NOMO-1 (cell line): ENCODE results near the gene CYSLTR2.
A peak's percentile ranks its signal among the peaks of the same experiment; 100 is the strongest.
"Not testable (repeated sequence)": the region's sequence is repeated elsewhere in the genome, so short reads cannot be mapped to it uniquely, and the experiment has no call there.

Experiments
- DNase-seq, 2 experiments: peaks; one replicate each; lab custom pipeline; 2025; ENCODE audit not compliant: unreplicated experiment in 2 of 2; lab: John Stamatoyannopoulos, UW

The CYSLTR2 gene

DNA sequence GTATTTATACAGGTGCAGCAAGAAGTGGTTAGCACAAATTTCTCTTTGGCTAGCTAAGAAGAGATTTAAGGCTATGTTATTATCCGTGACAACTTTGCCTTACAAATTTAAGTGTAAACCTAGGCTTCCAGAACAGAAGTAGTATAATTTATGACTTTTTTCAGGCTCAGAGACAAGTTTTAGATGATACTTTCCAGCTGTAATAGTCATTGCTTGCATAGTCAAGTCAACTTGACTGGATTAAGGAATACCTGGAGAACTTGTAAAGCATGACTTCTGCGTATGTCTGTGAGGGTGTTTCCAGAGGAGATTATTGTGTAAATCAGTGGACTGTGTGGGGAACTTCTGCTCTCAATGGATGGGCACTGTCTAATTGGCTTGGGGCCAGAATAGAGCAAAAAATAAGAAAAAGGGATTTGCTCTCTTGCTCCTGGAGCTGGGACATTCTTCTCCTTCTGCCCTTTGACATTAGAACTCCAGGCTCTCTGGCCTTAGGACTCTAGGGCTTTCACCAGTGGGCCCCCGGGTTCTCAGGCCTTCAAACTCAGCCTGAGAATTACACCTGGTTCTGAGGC lies 33.0 kb downstream of the CYSLTR2 start:
- DNase-seq, result no peak

DNA sequence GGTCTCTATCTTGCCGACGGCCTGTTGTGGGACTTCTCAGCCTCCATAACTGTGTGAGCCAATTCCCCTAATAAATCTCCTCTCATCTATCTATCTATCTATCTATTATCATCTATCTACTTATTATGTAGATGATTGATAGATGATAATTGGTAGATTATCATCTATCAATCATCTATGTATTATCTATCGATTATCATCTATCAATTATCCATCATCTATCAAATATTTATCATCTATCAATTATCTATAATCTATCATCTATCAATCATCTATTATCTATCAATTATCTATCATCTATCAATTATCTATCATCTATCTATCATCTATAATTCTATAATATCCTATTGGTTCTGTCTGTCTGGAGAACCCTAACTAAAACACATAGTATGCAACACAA lies 33.5 kb downstream of the CYSLTR2 start:
- no peak for DNase-seq

- no peak for DNase-seq
Observed at GRCh38 chr13:48693998-48694397, 40.3 kb downstream of the CYSLTR2 start.

DNA sequence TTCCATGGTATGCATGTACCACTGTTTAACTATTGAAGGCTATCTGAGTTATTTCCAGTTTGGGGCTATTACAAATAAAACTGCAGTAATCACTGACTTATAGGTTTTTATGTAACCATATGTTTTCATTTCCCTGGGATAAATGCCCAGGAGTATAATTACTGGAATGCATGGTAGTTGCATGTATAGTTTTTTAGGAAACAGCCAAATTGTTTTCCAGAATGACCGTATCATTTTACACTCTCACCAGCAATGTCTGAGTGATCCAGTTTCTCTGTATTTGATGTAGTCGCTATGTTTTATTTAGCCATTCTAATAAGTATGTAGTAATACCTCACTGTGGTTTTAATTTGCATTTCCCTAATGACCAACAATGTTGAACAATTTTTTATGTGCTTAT lies 42.0 kb downstream of the CYSLTR2 start:
- no peak for DNase-seq

- DNase-seq, result not testable (repeated sequence)
Observed at GRCh38 chr13:48696676-48697075, 42.9 kb downstream of the CYSLTR2 start.

DNA sequence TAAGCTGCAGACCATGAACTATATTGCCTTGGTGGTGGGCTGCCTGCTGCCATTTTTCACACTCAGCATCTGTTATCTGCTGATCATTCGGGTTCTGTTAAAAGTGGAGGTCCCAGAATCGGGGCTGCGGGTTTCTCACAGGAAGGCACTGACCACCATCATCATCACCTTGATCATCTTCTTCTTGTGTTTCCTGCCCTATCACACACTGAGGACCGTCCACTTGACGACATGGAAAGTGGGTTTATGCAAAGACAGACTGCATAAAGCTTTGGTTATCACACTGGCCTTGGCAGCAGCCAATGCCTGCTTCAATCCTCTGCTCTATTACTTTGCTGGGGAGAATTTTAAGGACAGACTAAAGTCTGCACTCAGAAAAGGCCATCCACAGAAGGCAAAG lies 53.7 kb downstream of the CYSLTR2 start:
- no peak for DNase-seq

- no peak for DNase-seq
Observed at GRCh38 chr13:48708764-48709163, 55.0 kb downstream of the CYSLTR2 start.

DNA sequence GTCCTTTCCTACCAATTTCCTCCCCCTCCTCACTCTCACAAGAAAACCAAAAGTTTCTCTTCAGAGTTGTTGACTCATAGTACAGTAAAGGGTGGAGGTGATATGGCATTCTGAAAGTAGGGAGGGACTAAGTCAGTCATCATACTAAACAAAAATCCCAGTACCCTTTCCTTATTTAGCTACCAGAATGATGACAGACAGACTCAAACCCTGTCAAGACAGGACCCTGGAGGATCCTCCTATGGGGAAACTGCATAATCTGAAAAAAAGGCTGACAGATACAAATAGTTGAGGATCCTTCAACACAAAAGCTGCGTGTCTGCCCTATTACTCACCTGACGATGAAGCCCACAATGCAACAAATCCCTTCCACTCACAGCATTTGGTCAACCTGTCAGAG lies 55.5 kb downstream of the CYSLTR2 start:
- no peak for DNase-seq

- no peak for DNase-seq
Observed at GRCh38 chr13:48710160-48710559, 56.4 kb downstream of the CYSLTR2 start.

DNA sequence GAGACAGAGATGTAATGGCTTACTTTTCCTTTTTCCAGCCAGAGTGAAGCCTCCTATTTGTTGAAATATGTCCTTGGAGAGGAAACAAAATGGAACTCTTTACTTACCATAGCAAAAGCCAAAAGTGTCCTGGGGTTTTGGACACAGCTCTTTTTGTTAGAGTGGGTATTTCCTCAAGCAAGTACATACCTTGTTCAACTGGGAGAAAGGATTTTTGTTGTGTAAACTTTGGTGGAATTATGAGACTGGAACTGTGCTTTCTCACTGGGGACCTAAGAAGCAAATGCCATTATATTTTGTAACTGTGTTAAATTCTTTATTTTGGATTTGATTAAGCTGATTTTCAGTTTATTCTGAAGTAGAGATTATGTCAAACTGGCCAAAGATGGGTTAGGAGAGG lies 58.4 kb downstream of the CYSLTR2 start:
- DNase-seq, result no peak

DNA sequence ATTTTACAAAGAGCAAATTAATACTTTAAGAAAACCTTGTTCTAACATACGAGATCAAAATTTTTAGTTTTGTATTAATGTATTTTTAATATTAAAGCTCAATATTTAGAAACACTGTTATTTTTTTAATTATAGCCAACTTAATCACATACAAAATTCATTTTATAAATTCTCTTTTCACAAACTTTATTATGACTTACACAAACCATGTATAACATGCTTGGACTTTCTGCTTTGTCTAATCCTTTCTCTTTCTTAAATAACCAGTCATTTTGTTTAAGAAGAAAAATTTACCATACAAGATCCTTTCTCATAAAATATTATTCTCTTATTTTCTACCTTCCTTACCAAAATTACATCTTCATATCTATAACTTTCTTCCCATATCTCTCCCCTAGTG lies 62.2 kb downstream of the CYSLTR2 start:
- no peak for DNase-seq

GRCh38 chr13:48720621-48721020 lies 66.9 kb downstream of the CYSLTR2 start:
- no peak for DNase-seq

GRCh38 chr13:48723168-48723567 lies 69.4 kb downstream of the CYSLTR2 start:
- no peak for DNase-seq

DNA sequence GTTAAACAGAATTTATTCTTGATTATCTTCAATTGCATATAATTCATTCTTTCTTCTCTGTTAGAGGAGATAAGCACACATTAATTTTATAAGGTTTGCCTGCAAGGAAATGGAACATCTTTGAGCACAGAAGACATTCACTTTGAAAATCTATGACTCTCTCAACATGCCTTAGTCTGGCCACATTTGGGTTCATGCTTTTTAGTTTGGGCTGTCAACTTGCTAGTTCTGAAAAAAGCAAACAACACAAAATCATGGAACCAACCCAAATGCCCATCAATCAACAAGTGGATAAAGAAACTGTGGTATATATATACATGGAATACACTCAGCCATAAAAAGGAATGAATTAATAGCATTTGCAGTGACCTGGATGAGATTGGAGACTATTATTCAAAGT lies 71.5 kb downstream of the CYSLTR2 start:
- DNase-seq, result no peak

- DNase-seq, result no peak
Observed at GRCh38 chr13:48726711-48727110, 73.0 kb downstream of the CYSLTR2 start.

- no peak for DNase-seq
Observed at GRCh38 chr13:48727241-48728011, 73.7 kb downstream of the CYSLTR2 start.

- DNase-seq, result no peak
Observed at GRCh38 chr13:48728226-48728625, 74.5 kb downstream of the CYSLTR2 start.

GRCh38 chr13:48728876-48729275 lies 75.1 kb downstream of the CYSLTR2 start:
- no peak for DNase-seq

- no peak for DNase-seq
Observed at GRCh38 chr13:48729856-48730255, 76.1 kb downstream of the CYSLTR2 start.

GRCh38 chr13:48731001-48731658 lies 77.4 kb downstream of the CYSLTR2 start:
- DNase-seq, result peak in 1 of 2 experiments; percentile 33

DNA sequence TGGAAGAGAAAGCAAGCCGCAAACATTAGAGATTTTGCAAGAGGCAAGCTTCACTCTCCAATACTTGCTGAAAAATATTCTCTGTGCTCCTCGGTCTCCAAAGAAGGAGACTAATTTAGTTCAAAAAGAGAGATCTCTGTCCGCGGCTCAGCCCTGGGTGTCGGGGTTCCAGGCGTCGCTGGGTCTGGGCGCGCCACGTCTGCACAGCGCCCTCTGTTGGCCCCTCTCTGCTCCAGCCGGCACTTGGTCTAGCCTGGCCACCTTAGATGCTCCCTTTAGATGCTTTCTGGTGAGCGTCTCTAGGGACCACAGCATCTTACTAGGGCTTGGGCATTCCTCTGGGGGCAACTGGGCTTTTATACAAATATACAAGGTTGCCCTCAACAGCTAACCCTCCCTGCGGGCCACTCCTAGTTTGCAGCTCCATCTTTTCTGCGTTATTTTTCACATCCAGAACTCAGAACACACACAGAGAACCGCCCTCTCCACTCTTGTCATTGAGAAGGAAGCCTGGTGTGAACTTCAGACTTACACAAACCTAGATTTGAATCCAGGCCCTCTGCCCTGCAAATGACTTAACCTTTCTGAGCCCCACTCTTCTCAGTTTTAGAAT lies 78.3 kb downstream of the CYSLTR2 start:
- DNase-seq, result peak; percentile 56 to 69
